ENCODE measurements around the gene C6orf58. TPM values are rescaled to one million over a fixed set of nuclear protein-coding genes. Genes with fewer than 3 reads are reported as not detected.

C6orf58 gene
- polyA plus RNA-seq, 1 of the 3 experiments (the other 2 are of a cell fraction): 0.07 TPM

DNA sequence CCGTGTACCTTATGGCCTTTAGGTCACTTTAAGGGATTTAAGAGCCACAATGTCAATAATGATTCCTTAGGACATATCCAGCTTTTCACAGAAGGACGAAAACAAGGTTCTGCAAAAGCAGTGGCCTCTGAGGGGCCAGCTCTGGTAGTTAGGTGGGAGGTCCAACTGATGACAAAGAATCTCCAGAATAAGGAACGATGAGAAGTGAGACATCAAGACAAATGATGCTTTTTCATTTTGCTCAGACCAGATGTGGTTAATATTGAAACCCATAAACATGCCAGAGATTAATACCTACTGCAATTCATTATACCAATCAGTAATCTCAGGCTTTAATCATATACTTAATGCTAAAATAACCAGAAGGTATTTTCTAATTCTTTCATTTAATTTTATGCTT is 1.9 kb downstream of the C6orf58 start:
- Histone ChIP-seq H3K4me2 (no peak overlapping the region), H3K9ac (no peak overlapping the region), H3K27ac (ENCODE audit: low read depth in 2 of 2, low read length in 1 of 2) (no peak overlapping the region), H3K27me3 (ENCODE audit: insufficient read depth) (no peaks in the 10 kb centered on the region), H2AFZ (ENCODE audit: low read depth) (no peak overlapping the region), H3K36me3 (replicated peaks in 1 of 2; ENCODE audit: control insufficient read depth in 1 of 2, insufficient read depth in 2 of 2, low read length in 1 of 2) (no peaks in the 10 kb centered on the region), H4K20me1 (ENCODE audit: insufficient read depth) (no peaks in the 10 kb centered on the region), H3F3A (replicated peaks; ENCODE audit: insufficient read depth) (peaks cover 3% of the 10 kb centered on the region), H3K9me2 (no peaks in the 10 kb centered on the region), H3K4me3 (ENCODE audit: low read depth in 2 of 2, low read length in 1 of 2) (no peak overlapping the region), H3K4me1 (ENCODE audit: control insufficient read depth in 1 of 2, insufficient read depth in 2 of 2, low read depth in 1 of 2, low read length in 1 of 2) (no peaks in the 10 kb centered on the region), H3K79me2 (ENCODE audit: insufficient read depth) (no peaks in the 10 kb centered on the region), H3K9me3 (no peaks in the 10 kb centered on the region)
- no peak for DNase-seq
- 53% methylated on average over 3 of the region's 3 CpGs for WGBS (ENCODE audit: low lambda C conversion rate)
- TF ChIP-seq RAD21 (IDR thresholded peaks at IDR 0.05; ENCODE audit: low read length) (no peak), NRF1 (IDR thresholded peaks at IDR 0.05; ENCODE audit: low read depth, low read length) (no peak), TEAD4 (IDR thresholded peaks at IDR 0.05; ENCODE audit: borderline replicate concordance, insufficient read depth) (no peak), EP300 (IDR thresholded peaks at IDR 0.05; ENCODE audit: borderline replicate concordance in 1 of 2, low read depth in 1 of 2, low read length in 1 of 2) (no peak)
- POLR2A ChIA-PET: no interaction called here
- CTCF ChIA-PET: interaction anchor here (1.4 kb wide), 1 partner anchor 63 kb away, joined by 3 read pairs; no protein-coding TSS in a partner anchor

DNA sequence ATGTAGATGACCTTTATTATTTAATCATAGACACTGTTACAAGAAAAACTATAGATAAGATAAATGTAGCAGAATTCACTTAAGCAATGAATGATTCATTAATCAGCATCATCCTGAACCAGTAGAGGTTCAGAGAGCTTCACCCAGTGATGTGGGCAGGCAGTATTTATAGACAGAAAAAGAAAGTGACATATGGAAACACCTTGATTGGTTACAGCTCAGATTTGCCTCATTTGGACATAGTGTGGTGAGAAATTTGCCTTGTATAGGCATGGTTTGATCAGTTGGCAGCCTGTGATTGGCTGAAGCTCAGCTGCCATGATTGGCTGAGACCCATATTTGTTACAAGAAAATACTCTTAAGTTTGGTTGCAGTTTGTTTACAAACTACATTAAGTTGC is 4.6 kb downstream of the C6orf58 start:
- Histone ChIP-seq H3K9me3 (no peaks in the 10 kb centered on the region), H4K20me1 (ENCODE audit: insufficient read depth) (no peaks in the 10 kb centered on the region), H2AFZ (ENCODE audit: low read depth) (no peak overlapping the region), H3K27me3 (ENCODE audit: insufficient read depth) (no peaks in the 10 kb centered on the region), H3K4me1 (ENCODE audit: control insufficient read depth in 1 of 2, insufficient read depth in 2 of 2, low read depth in 1 of 2, low read length in 1 of 2) (no peaks in the 10 kb centered on the region), H3K27ac (ENCODE audit: low read depth in 2 of 2, low read length in 1 of 2) (no peak overlapping the region), H3K9me2 (no peaks in the 10 kb centered on the region), H3F3A (replicated peaks; ENCODE audit: insufficient read depth) (peaks cover 3% of the 10 kb centered on the region), H3K4me3 (ENCODE audit: low read depth in 2 of 2, low read length in 1 of 2) (no peak overlapping the region), H3K9ac (no peak overlapping the region), H3K4me2 (no peak overlapping the region), H3K79me2 (ENCODE audit: insufficient read depth) (no peaks in the 10 kb centered on the region), H3K36me3 (replicated peaks in 1 of 2; ENCODE audit: control insufficient read depth in 1 of 2, insufficient read depth in 2 of 2, low read length in 1 of 2) (no peaks in the 10 kb centered on the region)
- DNase-seq: no peak
- ChIA-PET POLR2A (no interaction called here), CTCF (no interaction called here)
- TF ChIP-seq JUND (IDR thresholded peaks at IDR 0.05): no peak
- TF ChIP-seq, protein P1, sequence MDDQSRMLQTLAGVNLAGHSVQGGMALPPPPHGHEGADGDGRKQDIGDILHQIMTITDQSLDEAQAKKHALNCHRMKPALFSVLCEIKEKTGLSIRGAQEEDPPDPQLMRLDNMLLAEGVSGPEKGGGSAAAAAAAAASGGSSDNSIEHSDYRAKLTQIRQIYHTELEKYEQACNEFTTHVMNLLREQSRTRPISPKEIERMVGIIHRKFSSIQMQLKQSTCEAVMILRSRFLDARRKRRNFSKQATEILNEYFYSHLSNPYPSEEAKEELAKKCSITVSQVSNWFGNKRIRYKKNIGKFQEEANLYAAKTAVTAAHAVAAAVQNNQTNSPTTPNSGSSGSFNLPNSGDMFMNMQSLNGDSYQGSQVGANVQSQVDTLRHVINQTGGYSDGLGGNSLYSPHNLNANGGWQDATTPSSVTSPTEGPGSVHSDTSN (IDR thresholded peaks at IDR 0.05): no peak

DNA sequence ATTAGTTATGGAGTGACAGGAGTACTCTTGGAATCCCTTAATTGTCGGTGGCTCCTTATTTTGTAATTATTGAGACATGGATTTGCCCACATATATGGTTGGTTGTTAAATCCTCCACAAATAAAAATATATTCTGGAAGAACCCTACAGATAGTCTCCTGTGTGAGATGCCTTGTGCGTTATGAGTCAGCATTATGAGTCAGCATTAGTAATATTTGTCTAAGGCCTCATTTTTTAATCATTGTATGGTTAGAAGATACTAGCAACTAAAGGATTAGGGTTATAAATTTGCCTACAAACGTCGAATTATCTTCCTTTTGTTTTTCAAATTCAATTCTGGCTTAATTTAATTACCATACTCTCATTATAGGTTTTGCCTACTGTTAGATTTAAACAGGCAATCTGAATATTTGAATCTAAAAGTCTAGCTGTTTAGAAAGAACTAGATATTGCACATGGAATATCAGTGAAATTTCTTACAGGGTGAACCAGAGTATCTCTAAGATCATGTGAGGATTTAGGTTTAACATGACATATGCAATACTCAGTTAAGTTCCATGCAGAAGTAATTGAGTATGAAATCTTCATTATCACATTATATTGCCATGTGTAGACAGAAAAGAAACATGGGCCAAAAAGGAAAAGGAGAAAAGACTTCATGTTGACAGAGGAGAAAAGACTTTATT is 5.9 kb downstream of the C6orf58 start:
- Histone ChIP-seq H3K4me2 (no peak overlapping the region), H3K4me1 (ENCODE audit: control insufficient read depth in 1 of 2, insufficient read depth in 2 of 2, low read depth in 1 of 2, low read length in 1 of 2) (no peaks in the 10 kb centered on the region), H3F3A (replicated peaks; ENCODE audit: insufficient read depth) (peaks cover 3% of the 10 kb centered on the region), H3K9me2 (no peaks in the 10 kb centered on the region), H3K27me3 (ENCODE audit: insufficient read depth) (no peaks in the 10 kb centered on the region), H3K4me3 (ENCODE audit: low read depth in 2 of 2, low read length in 1 of 2) (no peak overlapping the region), H3K79me2 (ENCODE audit: insufficient read depth) (no peaks in the 10 kb centered on the region), H3K36me3 (replicated peaks in 1 of 2; ENCODE audit: control insufficient read depth in 1 of 2, insufficient read depth in 2 of 2, low read length in 1 of 2) (no peaks in the 10 kb centered on the region), H3K9me3 (no peaks in the 10 kb centered on the region), H2AFZ (ENCODE audit: low read depth) (no peak overlapping the region), H4K20me1 (ENCODE audit: insufficient read depth) (no peaks in the 10 kb centered on the region), H3K27ac (ENCODE audit: low read depth in 2 of 2, low read length in 1 of 2) (no peak overlapping the region), H3K9ac (no peak overlapping the region)
- CTCF ChIA-PET: no interaction called here
- POLR2A ChIA-PET: no interaction called here
- WGBS (ENCODE audit: low lambda C conversion rate): 12% methylated on average over 4 of the region's 4 CpGs
- TF ChIP-seq JUND (IDR thresholded peaks at IDR 0.05): peak; percentile 77
- TF ChIP-seq FOSL2 (IDR thresholded peaks at IDR 0.05; ENCODE audit: borderline replicate concordance, low read depth): peak; percentile 92
- 0 out of 2 replicates have a peak, but pooled peaks have one; percentile 19 for TF ChIP-seq TCF12 (IDR thresholded peaks at IDR 0.05)
- TF ChIP-seq SMC3 (IDR thresholded peaks at IDR 0.05; ENCODE audit: low read depth, low read length): no peak
- DNase-seq: no peak
